HPDE6-E6E7 (cell line): ENCODE data around the gene MR1.

Source experiments
- DNase-seq: peaks from one replicate; pipeline ENCODE4 v3.0.0; 2011; ENCODE audit warnings: missing footprints; ENCODE audit errors: extremely low spot score

The MR1 gene

GRCh38 chr1:181062836-181063428 is 29.1 kb downstream of the MR1 start:
- no peak for DNase-seq

GRCh38 chr1:181064011-181064623 is 30.3 kb downstream of the MR1 start:
- no peak for DNase-seq

- no peak for DNase-seq
These were observed 30.9 kb downstream of the MR1 start for GRCh38 chr1:181064702-181065101.

- no peak for DNase-seq
These were observed 39.9 kb downstream of the MR1 start for GRCh38 chr1:181073638-181074037.

- no peak for DNase-seq
These were observed 42.1 kb downstream of the MR1 start for GRCh38 chr1:181075766-181076350.

- no peak for DNase-seq
These were observed 43.1 kb downstream of the MR1 start for GRCh38 chr1:181076852-181077251.

- no peak for DNase-seq
These were observed 43.9 kb downstream of the MR1 start for GRCh38 chr1:181077576-181078242.

GRCh38 chr1:181079382-181079781 is 45.6 kb downstream of the MR1 start:
- no peak for DNase-seq

- no peak for DNase-seq
These were observed 46.1 kb downstream of the MR1 start for GRCh38 chr1:181079920-181080319.

- DNase-seq, result no peak
These were observed 46.8 kb downstream of the MR1 start for GRCh38 chr1:181080556-181080955.

GRCh38 chr1:181081395-181081794 is 47.6 kb downstream of the MR1 start:
- DNase-seq, result no peak

- DNase-seq, result no peak
These were observed 50.2 kb downstream of the MR1 start for GRCh38 chr1:181083842-181084605.

GRCh38 chr1:181084606-181084969 is 50.8 kb downstream of the MR1 start:
- DNase-seq, result no peak

- no peak for DNase-seq
These were observed 52.3 kb downstream of the MR1 start for GRCh38 chr1:181086091-181086490.

GRCh38 chr1:181086926-181087325 is 53.1 kb downstream of the MR1 start:
- DNase-seq, result no peak

- no peak for DNase-seq
These were observed 53.7 kb downstream of the MR1 start for GRCh38 chr1:181087400-181087901.

GRCh38 chr1:181088079-181089016 is 54.6 kb downstream of the MR1 start, which contains the start of gene IER5:
Gene IER5 (plus strand): TSS chr1:181088700. CDS start chr1:181088903, 203 bp downstream.
- peak; percentile 80 for DNase-seq

GRCh38 chr1:181089017-181089675 is 55.4 kb downstream of the MR1 start:
- DNase-seq, result no peak

GRCh38 chr1:181089676-181090544 is 56.1 kb downstream of the MR1 start:
- DNase-seq, result no peak
